Measurements from ENCODE around the gene TAL1. TPM values are rescaled to one million over a fixed set of nuclear protein-coding genes. Genes with fewer than 3 reads are reported as not detected.

Gene TAL1
- total RNA-seq, 4 donors from 2014 or later, result 3.4 to 20.5 (median 4.6) TPM

- TF ChIP-seq, protein P1, sequence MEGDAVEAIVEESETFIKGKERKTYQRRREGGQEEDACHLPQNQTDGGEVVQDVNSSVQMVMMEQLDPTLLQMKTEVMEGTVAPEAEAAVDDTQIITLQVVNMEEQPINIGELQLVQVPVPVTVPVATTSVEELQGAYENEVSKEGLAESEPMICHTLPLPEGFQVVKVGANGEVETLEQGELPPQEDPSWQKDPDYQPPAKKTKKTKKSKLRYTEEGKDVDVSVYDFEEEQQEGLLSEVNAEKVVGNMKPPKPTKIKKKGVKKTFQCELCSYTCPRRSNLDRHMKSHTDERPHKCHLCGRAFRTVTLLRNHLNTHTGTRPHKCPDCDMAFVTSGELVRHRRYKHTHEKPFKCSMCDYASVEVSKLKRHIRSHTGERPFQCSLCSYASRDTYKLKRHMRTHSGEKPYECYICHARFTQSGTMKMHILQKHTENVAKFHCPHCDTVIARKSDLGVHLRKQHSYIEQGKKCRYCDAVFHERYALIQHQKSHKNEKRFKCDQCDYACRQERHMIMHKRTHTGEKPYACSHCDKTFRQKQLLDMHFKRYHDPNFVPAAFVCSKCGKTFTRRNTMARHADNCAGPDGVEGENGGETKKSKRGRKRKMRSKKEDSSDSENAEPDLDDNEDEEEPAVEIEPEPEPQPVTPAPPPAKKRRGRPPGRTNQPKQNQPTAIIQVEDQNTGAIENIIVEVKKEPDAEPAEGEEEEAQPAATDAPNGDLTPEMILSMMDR (IDR thresholded peaks at IDR 0.05; ENCODE audit: low read depth), result no peak
Observed at GRCh38 chr1:47223174-47223920, 8.7 kb downstream of the TAL1 start.

DNA sequence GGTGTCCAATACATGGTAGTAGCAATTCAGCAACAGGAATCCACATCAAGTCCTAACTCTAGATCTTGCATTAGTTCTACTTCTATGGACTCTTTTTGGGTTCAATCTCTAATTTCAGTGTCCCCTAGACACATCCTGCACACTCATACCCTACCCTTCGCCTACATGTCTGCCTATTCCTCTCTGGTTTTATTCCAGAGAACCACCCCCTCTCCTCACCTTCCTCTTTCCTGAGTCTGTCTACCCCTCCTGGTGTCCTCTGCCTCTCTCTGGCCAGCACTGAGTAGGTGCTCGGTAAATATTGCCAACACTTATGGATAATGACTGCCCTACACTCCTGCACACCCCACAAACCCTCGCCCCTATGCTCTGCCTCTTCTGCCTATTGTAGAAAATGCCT lies 9.5 kb downstream of the TAL1 start:
- TF ChIP-seq, protein P1 (IDR thresholded peaks at IDR 0.05; ENCODE audit: low read depth), result no peak

DNA sequence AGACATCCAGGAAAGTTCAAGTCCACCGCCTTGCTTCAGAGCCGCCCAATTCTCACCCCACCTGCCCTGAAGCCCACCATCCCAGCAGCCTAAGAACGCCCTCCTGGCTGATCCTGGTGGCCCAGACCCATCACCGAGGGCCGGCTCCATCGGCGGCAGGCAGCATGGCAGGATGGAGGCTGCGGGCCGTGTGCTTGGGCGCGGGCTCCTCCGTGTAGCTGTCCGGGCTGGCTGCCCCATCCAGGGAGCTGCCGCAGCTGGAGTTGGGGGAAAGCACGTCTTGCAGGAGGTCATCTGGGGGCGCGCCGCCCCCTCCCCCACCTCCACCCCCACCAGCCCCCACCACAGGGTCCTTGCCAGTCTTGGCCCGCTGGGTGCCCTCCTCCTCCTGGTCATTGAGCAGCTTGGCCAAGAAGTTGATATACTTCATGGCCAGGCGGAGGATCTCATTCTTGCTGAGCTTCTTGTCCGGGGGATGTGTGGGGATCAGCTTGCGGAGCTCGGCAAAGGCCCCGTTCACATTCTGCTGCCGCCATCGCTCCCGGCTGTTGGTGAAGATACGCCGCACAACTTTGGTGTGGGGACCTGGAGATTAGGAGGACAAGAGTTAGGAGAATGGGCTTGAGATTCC lies 12.3 kb downstream of the TAL1 start:
- TF ChIP-seq, protein P1 (IDR thresholded peaks at IDR 0.05; ENCODE audit: low read depth), result no peak

DNA sequence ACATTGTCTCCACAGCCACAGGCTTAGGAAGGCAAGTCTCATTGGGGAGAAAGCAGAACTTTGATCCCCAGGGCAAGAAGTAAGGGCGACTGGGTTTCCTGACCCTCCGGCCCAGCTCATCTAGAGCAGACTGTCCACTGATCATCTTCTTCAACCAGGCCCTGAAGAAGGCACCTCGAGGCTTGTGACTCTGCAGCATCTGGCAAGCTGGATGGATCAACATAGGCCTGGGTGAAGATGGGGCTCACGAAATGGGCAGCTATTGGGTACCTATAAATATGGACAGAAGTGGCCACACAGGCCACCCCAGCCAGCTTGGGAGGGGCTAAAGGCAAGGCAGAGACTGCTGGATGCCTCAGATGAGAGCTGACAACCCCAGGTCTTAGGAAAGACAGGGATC lies 13.0 kb downstream of the TAL1 start:
- TF ChIP-seq, protein P1 (IDR thresholded peaks at IDR 0.05; ENCODE audit: low read depth), result no peak

DNA sequence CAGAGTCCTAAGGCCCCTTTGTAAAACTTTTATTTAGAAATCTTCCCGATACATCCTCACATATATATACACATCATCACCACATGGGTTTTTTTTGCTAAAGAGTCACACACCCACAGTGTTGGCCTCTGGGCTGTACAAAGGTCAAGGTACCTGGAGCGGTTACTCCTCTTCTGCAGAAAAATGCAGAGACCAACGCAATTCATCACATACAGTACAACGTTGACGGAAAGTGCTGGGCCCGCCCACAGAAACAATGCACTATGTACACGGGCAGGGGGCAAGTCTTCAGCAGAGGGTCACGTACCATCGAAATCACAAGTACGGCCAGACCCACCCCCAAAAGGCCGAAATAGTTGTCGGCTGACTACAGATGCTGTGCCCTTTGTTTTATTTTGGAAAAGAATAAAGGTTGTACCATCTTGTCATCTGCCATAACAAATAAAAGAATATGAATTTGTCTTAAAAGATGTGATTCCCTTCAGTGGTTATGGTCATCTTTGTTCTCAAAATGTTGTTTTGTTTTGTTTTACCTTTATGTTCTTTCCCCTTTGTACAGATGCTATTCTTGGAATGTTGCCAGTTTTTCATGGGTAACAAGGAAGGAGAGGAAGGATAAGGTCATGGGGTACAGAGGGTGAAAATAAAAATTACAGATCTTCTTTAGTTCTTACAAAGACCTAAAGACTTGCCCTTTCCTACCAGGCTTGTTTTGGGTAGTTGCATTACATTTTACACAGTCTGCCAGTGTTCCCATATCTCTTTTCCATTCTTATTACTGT lies 15.6 kb downstream of the TAL1 start:
- TF ChIP-seq, protein P1 (IDR thresholded peaks at IDR 0.05; ENCODE audit: low read depth), result no peak

GRCh38 chr1:47215713-47216112 lies 16.3 kb downstream of the TAL1 start:
- TF ChIP-seq, protein P1 (IDR thresholded peaks at IDR 0.05; ENCODE audit: low read depth), result no peak

DNA sequence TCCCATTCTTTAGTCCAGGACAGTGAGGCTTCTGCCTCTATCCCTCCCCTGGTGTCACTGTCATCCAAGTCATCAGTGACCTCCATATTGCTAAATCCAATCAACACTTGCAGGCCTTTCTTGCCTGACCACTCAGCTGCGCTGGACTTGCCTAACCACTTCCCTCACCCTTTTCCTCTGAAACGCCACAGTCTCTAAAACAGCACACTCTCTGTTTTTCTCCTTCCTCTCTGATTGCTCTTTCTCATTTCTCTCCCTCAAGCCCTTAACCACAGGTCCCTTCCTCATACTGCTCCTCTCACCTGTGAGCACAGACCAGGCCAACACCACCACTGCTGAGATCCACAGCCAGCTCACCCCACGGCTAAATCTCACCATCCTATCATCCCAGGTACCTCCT lies 17.5 kb downstream of the TAL1 start:
- TF ChIP-seq, protein P1 (IDR thresholded peaks at IDR 0.05; ENCODE audit: low read depth), result no peak

Data from subcutaneous adipose tissue (tissue), 4 donors.